Activated CD4-positive, alpha-beta T cell treated with anti-CD3 and anti-CD28 coated beads, Interleukin-2, amount 10 ng/mL, durations not matched to agents 24 days and 14 days (primary cell): ENCODE measurements around the gene VRK2. TPM values are rescaled to one million over a fixed set of nuclear protein-coding genes. Genes with fewer than 3 reads are reported as not detected.

Experiments
- DNase-seq: peaks from one replicate; pipeline ENCODE4 v3.0.0; 2022
- H3K27ac Mint-ChIP-seq: one replicate; pipeline ENCODE4 v1.8.0; 2022; ENCODE audit warnings: mild to moderate bottlenecking, mixed read lengths
- H3K27me3 Mint-ChIP-seq: one replicate; pipeline ENCODE4 v1.8.0; 2022; ENCODE audit warnings: mixed read lengths
- H3K36me3 Mint-ChIP-seq: one replicate; pipeline ENCODE4 v1.8.0; 2022; ENCODE audit warnings: low read depth, mild to moderate bottlenecking, mixed read lengths
- H3K4me1 Mint-ChIP-seq: one replicate; pipeline ENCODE4 v1.8.0; 2021; ENCODE audit warnings: mixed read lengths
- H3K4me3 Mint-ChIP-seq: one replicate; pipeline ENCODE4 v1.8.0; 2022; ENCODE audit warnings: mild to moderate bottlenecking, moderate library complexity, mixed read lengths
- H3K9me3 Mint-ChIP-seq: one replicate; pipeline ENCODE4 v1.8.0; 2021; ENCODE audit warnings: mixed read lengths
- intact Hi-C: fragments of 100-400 bp; cut with micrococcal nuclease; formaldehyde crosslinking; loops from one replicate; pipeline ENCODE4 v1.15.1; 2023
- total RNA-seq: library from RNA; stranded (reverse); gene quantifications from 2 replicates; pipeline ENCODE4 v1.2.3, GENCODE V29; 2022

VRK2 gene
- total RNA-seq: 21.7 and 22.0 TPM in 2 replicates

DNA sequence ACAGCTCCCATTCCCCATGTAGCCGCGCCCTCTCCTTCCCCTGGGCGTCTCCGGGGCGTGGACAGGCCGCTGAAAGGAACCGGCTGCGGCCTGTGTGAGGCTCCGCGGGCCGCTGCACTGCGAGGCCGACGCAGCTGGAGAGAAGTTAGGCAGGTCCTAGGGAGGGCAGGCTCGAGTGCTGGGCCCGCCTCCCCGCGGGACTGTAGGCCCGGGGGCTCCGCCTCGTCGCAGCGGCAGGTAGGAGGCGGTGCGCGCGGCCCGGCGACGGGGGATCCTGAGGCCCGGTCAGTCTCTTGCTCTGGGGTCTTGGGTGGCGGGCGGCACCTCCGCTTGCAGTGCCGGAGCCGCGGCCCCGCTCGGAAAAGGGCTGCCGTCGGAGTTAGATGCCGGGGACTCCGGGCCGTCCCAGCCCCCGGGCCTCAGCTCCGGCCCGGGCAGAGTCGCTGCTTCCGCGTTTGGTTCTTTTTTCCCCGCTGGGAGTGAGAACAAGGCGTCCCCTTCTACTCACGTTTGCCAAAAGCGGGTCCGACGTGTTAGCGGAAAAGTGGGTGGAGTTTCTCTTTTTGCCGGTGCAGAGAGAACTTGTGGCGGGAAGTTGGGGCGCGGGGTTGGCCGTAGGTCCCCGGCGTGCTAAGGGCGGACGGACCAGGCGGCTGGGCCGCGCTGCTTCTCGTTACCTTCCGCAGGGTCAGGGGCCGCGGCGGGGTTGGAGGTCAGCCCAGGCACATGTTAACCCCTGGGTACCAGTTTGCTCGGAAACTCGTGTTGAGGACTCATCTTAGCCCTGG, at the start of gene VRK2:
VRK2 (plus strand) TSS at position 222 of the 788 bp plus-strand sequence. CDS start 2,026 bp downstream, outside the sequence.
- Mint-ChIP-seq H3K9me3 (no peaks in the 10 kb centered on the region), H3K27ac (peak within 1 kb of the TSS; percentile 95), H3K27me3 (no peaks in the 10 kb centered on the region), H3K4me1 (peaks cover 45% of the 10 kb centered on the region), H3K36me3 (peaks cover 11% of the 10 kb centered on the region), H3K4me3 (peak within 1 kb of the TSS; percentile 92)
- peak; percentile 96 for DNase-seq
- intact Hi-C loops: loop anchor here (1.0 to 5.0 kb wide), 3 partner anchors 61 to 195 kb away; partner anchors contain the start of gene FANCL

- intact Hi-C loops: no loop called here
- Mint-ChIP-seq H3K27ac (no peak overlapping the region), H3K27me3 (no peaks in the 10 kb centered on the region), H3K4me3 (no peak overlapping the region), H3K36me3 (no peaks in the 10 kb centered on the region), H3K4me1 (no peaks in the 10 kb centered on the region), H3K9me3 (no peaks in the 10 kb centered on the region)
- no peak for DNase-seq
These were observed 40.2 kb upstream of the VRK2 start for GRCh38 chr2:58006256-58006951.

GRCh38 chr2:58006952-58007284, 39.7 kb upstream of the VRK2 start:
- H3K9me3 Mint-ChIP-seq: no peaks in the 10 kb centered on the region
- H3K27me3 Mint-ChIP-seq: no peaks in the 10 kb centered on the region
- H3K36me3 Mint-ChIP-seq: no peaks in the 10 kb centered on the region
- no peak for DNase-seq
- H3K27ac Mint-ChIP-seq: no peak overlapping the region
- no peak overlapping the region for H3K4me3 Mint-ChIP-seq
- H3K4me1 Mint-ChIP-seq: no peaks in the 10 kb centered on the region
- intact Hi-C loops: no loop called here

DNA sequence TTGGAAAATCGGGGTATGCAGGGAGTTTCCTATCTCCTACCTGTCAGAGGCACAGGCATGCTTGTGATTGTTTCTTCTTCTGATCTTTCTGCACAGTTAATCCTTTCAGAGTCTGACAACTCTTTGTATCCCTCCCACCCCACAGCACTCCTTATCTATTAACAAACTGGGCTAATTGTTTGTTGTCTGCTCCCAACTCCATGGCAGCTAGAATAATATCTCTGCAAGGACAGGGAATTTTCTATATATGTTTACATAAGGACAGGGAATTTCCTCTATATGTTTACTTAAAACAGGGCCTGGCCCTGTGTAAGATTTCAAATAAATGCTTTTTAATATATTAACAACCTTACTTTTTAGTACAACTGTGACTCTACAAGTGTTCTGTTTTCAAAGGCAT, 36.0 kb upstream of the VRK2 start:
- intact Hi-C loops: no loop called here
- H3K36me3 Mint-ChIP-seq: no peaks in the 10 kb centered on the region
- H3K27ac Mint-ChIP-seq: no peak overlapping the region
- no peaks in the 10 kb centered on the region for H3K4me1 Mint-ChIP-seq
- H3K4me3 Mint-ChIP-seq: no peak overlapping the region
- no peaks in the 10 kb centered on the region for H3K27me3 Mint-ChIP-seq
- H3K9me3 Mint-ChIP-seq: no peaks in the 10 kb centered on the region
- DNase-seq: no peak

- peaks cover 5% of the 10 kb centered on the region for H3K4me1 Mint-ChIP-seq
- intact Hi-C loops: no loop called here
These were observed 27.4 kb upstream of the VRK2 start for GRCh38 chr2:58019229-58019628.

DNA sequence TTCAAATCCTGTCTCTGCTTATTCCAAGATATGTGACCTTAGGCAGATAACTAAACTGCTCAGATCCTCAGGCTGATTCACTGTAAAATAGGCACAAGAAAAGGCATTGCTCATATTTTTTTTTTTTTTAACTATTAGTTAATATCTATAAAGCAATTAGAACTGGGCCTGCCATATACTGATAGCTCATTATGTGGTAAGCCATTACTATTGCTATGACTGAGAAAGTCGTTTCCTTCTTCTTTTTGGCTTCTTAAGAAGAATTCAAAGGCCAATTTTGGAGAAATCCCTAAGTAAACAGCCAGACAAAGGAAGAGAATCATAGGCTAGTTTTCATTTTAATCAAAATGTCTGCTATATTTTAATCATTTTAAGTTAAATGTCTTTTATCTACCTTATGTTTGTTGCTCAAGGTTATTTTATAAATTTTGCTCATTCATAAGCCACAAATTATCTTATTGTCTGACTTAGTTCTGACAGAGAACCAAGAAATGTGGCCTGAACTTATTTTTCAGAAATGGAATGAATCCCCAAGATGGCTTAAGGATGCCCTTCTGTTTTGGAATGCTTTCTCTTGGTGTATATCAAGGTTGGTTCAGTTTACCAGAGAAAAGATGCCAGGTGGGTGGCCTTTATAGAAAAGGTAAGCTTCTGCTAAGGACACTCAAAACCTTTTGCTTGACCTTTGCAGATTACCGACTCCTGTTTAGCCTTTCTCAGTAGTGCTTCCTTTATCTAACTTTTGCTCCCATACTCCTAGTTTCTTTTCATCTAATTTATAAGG, 21.3 kb upstream of the VRK2 start:
- Mint-ChIP-seq H3K4me3 (no peak overlapping the region), H3K9me3 (peaks cover 9% of the 10 kb centered on the region), H3K4me1 (peaks cover 6% of the 10 kb centered on the region), H3K27ac (no peak overlapping the region), H3K36me3 (no peaks in the 10 kb centered on the region), H3K27me3 (no peaks in the 10 kb centered on the region)
- intact Hi-C loops: no loop called here
- no peak for DNase-seq

More at GRCh38 chr2:58019229-58019628, 27.4 kb upstream of the VRK2 start:
- DNase-seq: no peak
- Mint-ChIP-seq H3K4me3 (no peak overlapping the region), H3K36me3 (no peaks in the 10 kb centered on the region), H3K27ac (no peak overlapping the region), H3K27me3 (no peaks in the 10 kb centered on the region), H3K9me3 (peaks cover 3% of the 10 kb centered on the region)

GRCh38 chr2:58027029-58027428, 19.6 kb upstream of the VRK2 start:
- no peak for DNase-seq
- H3K36me3 Mint-ChIP-seq: no peaks in the 10 kb centered on the region
- peaks cover 2% of the 10 kb centered on the region for H3K27me3 Mint-ChIP-seq
- peaks cover 9% of the 10 kb centered on the region for H3K9me3 Mint-ChIP-seq
- H3K4me3 Mint-ChIP-seq: no peak overlapping the region
- H3K4me1 Mint-ChIP-seq: peaks cover 6% of the 10 kb centered on the region
- intact Hi-C loops: no loop called here
- no peak overlapping the region for H3K27ac Mint-ChIP-seq

DNA sequence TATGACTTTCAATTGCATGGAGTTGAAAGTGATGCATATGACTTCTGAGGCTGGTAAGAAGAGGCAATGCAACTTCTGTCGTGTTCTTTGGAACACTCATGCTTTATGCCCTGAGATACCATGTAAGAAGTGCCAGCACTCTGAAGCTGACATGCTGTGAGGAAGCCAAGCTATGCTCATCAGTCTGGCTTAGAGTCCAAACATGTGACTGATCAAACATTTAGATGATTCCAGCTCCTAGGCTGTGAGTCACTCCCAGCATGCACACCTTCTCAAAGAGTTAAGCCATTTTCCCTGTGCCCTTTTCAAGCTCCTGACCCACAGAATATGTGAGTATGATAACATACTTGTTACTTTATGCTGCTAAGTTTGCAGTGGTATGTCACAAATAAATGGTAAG, 15.8 kb upstream of the VRK2 start:
- Mint-ChIP-seq H3K27me3 (peaks cover 3% of the 10 kb centered on the region), H3K27ac (no peak overlapping the region), H3K4me1 (peaks cover 2% of the 10 kb centered on the region), H3K36me3 (no peaks in the 10 kb centered on the region), H3K9me3 (peaks cover 11% of the 10 kb centered on the region), H3K4me3 (no peak overlapping the region)
- intact Hi-C loops: no loop called here
- no peak for DNase-seq

- Mint-ChIP-seq H3K4me1 (no peaks in the 10 kb centered on the region), H3K4me3 (no peak overlapping the region), H3K27ac (no peak overlapping the region), H3K9me3 (peaks cover 11% of the 10 kb centered on the region), H3K27me3 (peaks cover 3% of the 10 kb centered on the region), H3K36me3 (no peaks in the 10 kb centered on the region)
- intact Hi-C loops: no loop called here
- no peak for DNase-seq
These were observed 14.4 kb upstream of the VRK2 start for GRCh38 chr2:58032016-58032763.

- Mint-ChIP-seq H3K9me3 (peaks cover 11% of the 10 kb centered on the region), H3K4me1 (no peaks in the 10 kb centered on the region)
- intact Hi-C loops: no loop called here
These were observed 13.9 kb upstream of the VRK2 start for GRCh38 chr2:58032764-58033080.

DNA sequence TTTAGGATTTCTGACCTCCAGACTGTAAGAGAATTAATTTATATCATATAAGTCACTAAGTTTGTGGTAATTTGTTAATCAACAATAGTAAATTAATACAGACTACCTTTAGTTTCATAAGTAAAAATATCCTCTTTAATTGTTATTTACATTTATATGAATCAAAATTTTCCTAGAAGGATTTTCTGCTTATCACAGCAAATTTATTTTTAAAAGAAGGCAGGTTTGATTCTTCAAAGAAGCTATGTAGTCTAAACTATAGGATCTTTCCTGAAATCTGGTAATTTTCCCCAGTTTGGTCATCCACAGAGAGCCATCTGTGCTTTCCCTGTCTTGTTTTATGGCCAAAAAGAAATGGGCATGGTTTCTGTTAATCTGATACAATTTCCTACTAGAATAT, 13.1 kb upstream of the VRK2 start:
- H3K27ac Mint-ChIP-seq: no peak overlapping the region
- DNase-seq: no peak
- peaks cover 16% of the 10 kb centered on the region for H3K9me3 Mint-ChIP-seq
- peaks cover 1% of the 10 kb centered on the region for H3K36me3 Mint-ChIP-seq
- H3K27me3 Mint-ChIP-seq: peaks cover 3% of the 10 kb centered on the region
- intact Hi-C loops: no loop called here
- no peak overlapping the region for H3K4me3 Mint-ChIP-seq
- H3K4me1 Mint-ChIP-seq: peaks cover 2% of the 10 kb centered on the region

More at GRCh38 chr2:58032764-58033080, 13.9 kb upstream of the VRK2 start:
- Mint-ChIP-seq H3K27me3 (peaks cover 3% of the 10 kb centered on the region), H3K27ac (no peak overlapping the region), H3K4me3 (no peak overlapping the region), H3K36me3 (peaks cover 1% of the 10 kb centered on the region)
- no peak for DNase-seq

- H3K4me1 Mint-ChIP-seq: peaks cover 8% of the 10 kb centered on the region
- no peak for DNase-seq
- H3K36me3 Mint-ChIP-seq: peaks cover 3% of the 10 kb centered on the region
- H3K9me3 Mint-ChIP-seq: peaks cover 11% of the 10 kb centered on the region
- H3K27me3 Mint-ChIP-seq: peaks cover 3% of the 10 kb centered on the region
- intact Hi-C loops: no loop called here
- no peak overlapping the region for H3K4me3 Mint-ChIP-seq
- H3K27ac Mint-ChIP-seq: no peak overlapping the region
These were observed 11.3 kb upstream of the VRK2 start for GRCh38 chr2:58035352-58035751.

DNA sequence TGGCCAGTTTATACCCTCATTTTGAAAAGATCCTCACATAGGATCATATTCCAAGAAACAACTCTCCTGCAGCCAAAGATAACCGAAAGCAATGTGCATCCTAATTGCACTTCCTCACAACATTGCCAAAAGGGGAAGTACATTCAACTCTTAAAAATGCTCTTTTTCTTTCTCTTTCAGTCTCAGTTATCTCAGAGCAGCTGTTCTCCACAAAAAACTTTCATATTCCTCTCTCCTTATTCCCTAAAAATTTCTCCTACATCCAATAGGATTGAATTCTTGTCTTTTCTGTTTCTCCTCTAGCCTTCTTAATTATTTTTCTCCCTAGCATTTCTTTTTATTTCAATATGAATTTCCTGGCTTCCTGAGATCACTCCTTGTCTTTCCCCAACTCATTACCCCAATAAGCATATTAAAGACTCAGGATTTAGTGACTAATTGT, 7.4 kb upstream of the VRK2 start:
- DNase-seq: no peak
- Mint-ChIP-seq H3K36me3 (peaks cover 5% of the 10 kb centered on the region), H3K9me3 (peaks cover 11% of the 10 kb centered on the region), H3K4me3 (peak overlapping the region; percentile 13), H3K27me3 (no peaks in the 10 kb centered on the region), H3K27ac (no peak overlapping the region), H3K4me1 (peaks cover 17% of the 10 kb centered on the region)
- intact Hi-C loops: no loop called here
